HEK293 (cell line): ENCODE measurements around the gene NAT10.
A peak's percentile ranks its signal among the peaks of the same experiment; 100 is the strongest.

ENCODE experiments used
- EGR2 ChIP-seq: fragments of 450-650 bp; formaldehyde crosslinking; IDR thresholded peaks from 2 replicates; pipeline ENCODE4 v1.5.1; 2016; ENCODE audit warnings: low read depth, missing biosample characterization, missing genetic modification characterization
- GLIS1 ChIP-seq: fragments of 450-650 bp; formaldehyde crosslinking; IDR thresholded peaks from 2 replicates; pipeline ENCODE4 v1.5.1; 2016; ENCODE audit warnings: missing biosample characterization, missing genetic modification characterization
- HIC1 ChIP-seq: fragments of 450-650 bp; formaldehyde crosslinking; IDR thresholded peaks from 2 replicates; pipeline ENCODE4 v1.5.1; 2016; ENCODE audit warnings: missing biosample characterization, missing genetic modification characterization
- KLF10 ChIP-seq: fragments of 450-650 bp; IDR thresholded peaks from 2 replicates; pipeline ENCODE4 v1.5.1; 2018; ENCODE audit warnings: missing biosample characterization, mild to moderate bottlenecking, missing genetic modification characterization
- OSR2 ChIP-seq: fragments of 450-650 bp; formaldehyde crosslinking; IDR thresholded peaks from 2 replicates; pipeline ENCODE4 v1.5.1; 2016; ENCODE audit warnings: missing biosample characterization, missing genetic modification characterization
- REST ChIP-seq: fragments of 450-650 bp; formaldehyde crosslinking; IDR thresholded peaks from 2 replicates; pipeline ENCODE4 v1.5.1; 2016; ENCODE audit warnings: missing biosample characterization, missing genetic modification characterization
- SP2 ChIP-seq: fragments of 450-650 bp; formaldehyde crosslinking; IDR thresholded peaks from 2 replicates; pipeline ENCODE4 v1.5.1; 2016; ENCODE audit warnings: missing biosample characterization, missing genetic modification characterization
- SP7 ChIP-seq: fragments of 450-650 bp; formaldehyde crosslinking; IDR thresholded peaks from 2 replicates; pipeline ENCODE4 v1.5.1; 2016; ENCODE audit warnings: missing biosample characterization, missing genetic modification characterization
- YY2 ChIP-seq: fragments of 450-650 bp; formaldehyde crosslinking; IDR thresholded peaks from 2 replicates; pipeline ENCODE4 v1.5.1; 2016; ENCODE audit warnings: missing biosample characterization, missing genetic modification characterization
- ZEB2 ChIP-seq: fragments of 450-650 bp; formaldehyde crosslinking; IDR thresholded peaks from 2 replicates; pipeline ENCODE4 v1.5.1; 2016; ENCODE audit warnings: missing biosample characterization, missing genetic modification characterization
- ZNF10 ChIP-seq: fragments of 450-650 bp; formaldehyde crosslinking; IDR thresholded peaks from 2 replicates; pipeline ENCODE4 v1.5.1; 2017; ENCODE audit warnings: missing biosample characterization, missing genetic modification characterization
- ZNF121 ChIP-seq: fragments of 450-650 bp; formaldehyde crosslinking; IDR thresholded peaks from 2 replicates; pipeline ENCODE4 v1.5.1; 2016; ENCODE audit warnings: missing biosample characterization, missing genetic modification characterization
- ZNF175 ChIP-seq: fragments of 450-650 bp; formaldehyde crosslinking; IDR thresholded peaks from 2 replicates; pipeline ENCODE4 v1.5.1; 2016; ENCODE audit warnings: missing biosample characterization, missing genetic modification characterization
- ZNF266 ChIP-seq: fragments of 450-650 bp; formaldehyde crosslinking; IDR thresholded peaks from 2 replicates; pipeline ENCODE4 v1.5.1; 2016; ENCODE audit warnings: missing biosample characterization, missing genetic modification characterization, low read depth
- ZNF37A ChIP-seq: fragments of 450-650 bp; IDR thresholded peaks from 2 replicates; pipeline ENCODE4 v1.5.1; 2018; ENCODE audit warnings: missing biosample characterization, missing genetic modification characterization
- ZNF423 ChIP-seq: fragments of 450-650 bp; formaldehyde crosslinking; IDR thresholded peaks from 2 replicates; pipeline ENCODE4 v1.5.1; 2016; ENCODE audit warnings: missing biosample characterization, missing genetic modification characterization
- ZNF501 ChIP-seq: fragments of 450-650 bp; formaldehyde crosslinking; IDR thresholded peaks from 2 replicates; pipeline ENCODE4 v1.5.1; 2016; ENCODE audit warnings: missing biosample characterization, missing genetic modification characterization
- ZNF518A ChIP-seq: fragments of 450-650 bp; formaldehyde crosslinking; conservative IDR thresholded peaks from 2 replicates; pipeline ENCODE4 v1.5.1; 2016; ENCODE audit warnings: low read depth, missing biosample characterization, missing genetic modification characterization
- ZNF561 ChIP-seq: fragments of 450-650 bp; IDR thresholded peaks from 2 replicates; pipeline ENCODE4 v1.5.1; 2018; ENCODE audit warnings: missing biosample characterization, missing genetic modification characterization, borderline replicate concordance
- ZNF596 ChIP-seq: fragments of 450-650 bp; IDR thresholded peaks from 2 replicates; pipeline ENCODE4 v1.5.0; 2018; ENCODE audit warnings: missing biosample characterization, mild to moderate bottlenecking, missing genetic modification characterization, moderate library complexity
- ZNF600 ChIP-seq: fragments of 450-650 bp; formaldehyde crosslinking; IDR thresholded peaks from 2 replicates; pipeline ENCODE4 v1.5.1; 2016; ENCODE audit warnings: missing biosample characterization, missing genetic modification characterization
- ZNF629 ChIP-seq: fragments of 450-650 bp; formaldehyde crosslinking; IDR thresholded peaks from 2 replicates; pipeline ENCODE4 v1.5.1; 2017; ENCODE audit warnings: missing biosample characterization, missing genetic modification characterization
- ZNF654 ChIP-seq: fragments of 450-650 bp; formaldehyde crosslinking; IDR thresholded peaks from 2 replicates; pipeline ENCODE4 v1.5.1; 2016; ENCODE audit warnings: low read depth, missing biosample characterization, missing genetic modification characterization
- ZNF660 ChIP-seq: fragments of 450-650 bp; IDR thresholded peaks from 2 replicates; pipeline ENCODE4 v1.5.1; 2018; ENCODE audit warnings: missing biosample characterization, mild to moderate bottlenecking, missing genetic modification characterization
- ZSCAN30 ChIP-seq: fragments of 450-650 bp; IDR thresholded peaks from 2 replicates; pipeline ENCODE4 v1.5.1; 2018; ENCODE audit warnings: missing biosample characterization, mild to moderate bottlenecking, missing genetic modification characterization, moderate library complexity
- TF ChIP-seq, protein P1 (sequence below): fragments of 450-650 bp; formaldehyde crosslinking; IDR thresholded peaks from 2 replicates; pipeline ENCODE4 v1.5.1; 2016; ENCODE audit warnings: missing biosample characterization, missing genetic modification characterization
- TF ChIP-seq, protein P2 (sequence below): fragments of 450-650 bp; formaldehyde crosslinking; IDR thresholded peaks from 2 replicates; pipeline ENCODE4 v1.5.1; 2016; ENCODE audit warnings: missing biosample characterization, missing genetic modification characterization

The NAT10 gene

GRCh38 chr11:34161812-34162492, 56.5 kb downstream of the NAT10 start (continued):
- TF ChIP-seq ZNF175 (tag by site-specific recombination) (no peak), ZSCAN30 (tag by site-specific recombination) (no peak), ZNF660 (tag by site-specific recombination) (0 out of 2 replicates have a peak, but pooled peaks have one; percentile 14), EGR2 (tag by site-specific recombination) (peak; percentile 55; the same call in 1 of the 2 replicates), ZNF629 (tag by site-specific recombination) (peak; percentile 89), YY2 (tag by site-specific recombination) (no peak), ZNF600 (tag by site-specific recombination) (peak; percentile 79), ZNF423 (tag by site-specific recombination) (no peak), ZNF596 (tag by site-specific recombination) (no peak), OSR2 (0 out of 2 replicates have a peak, but pooled peaks have one; percentile 33), ZNF561 (tag by site-specific recombination) (no peak), HIC1 (tag by site-specific recombination) (peak; percentile 56), ZNF501 (tag by site-specific recombination) (no peak), KLF10 (tag by site-specific recombination) (no peak), REST (tag by site-specific recombination) (no peak), ZNF654 (no peak), ZNF121 (tag by site-specific recombination) (no peak), SP2 (tag by site-specific recombination) (no peak), ZNF266 (tag by site-specific recombination) (no peak), ZNF10 (tag by site-specific recombination) (no peak), SP7 (tag by site-specific recombination) (peak; percentile 86), ZNF518A (tag by site-specific recombination) (no peak), GLIS1 (tag by site-specific recombination) (0 out of 2 replicates have a peak, but pooled peaks have one; percentile 8), ZEB2 (tag by site-specific recombination) (peak; percentile 48; the same call in 1 of the 2 replicates), ZNF37A (tag by site-specific recombination) (no peak)
- TF ChIP-seq, protein P1, sequence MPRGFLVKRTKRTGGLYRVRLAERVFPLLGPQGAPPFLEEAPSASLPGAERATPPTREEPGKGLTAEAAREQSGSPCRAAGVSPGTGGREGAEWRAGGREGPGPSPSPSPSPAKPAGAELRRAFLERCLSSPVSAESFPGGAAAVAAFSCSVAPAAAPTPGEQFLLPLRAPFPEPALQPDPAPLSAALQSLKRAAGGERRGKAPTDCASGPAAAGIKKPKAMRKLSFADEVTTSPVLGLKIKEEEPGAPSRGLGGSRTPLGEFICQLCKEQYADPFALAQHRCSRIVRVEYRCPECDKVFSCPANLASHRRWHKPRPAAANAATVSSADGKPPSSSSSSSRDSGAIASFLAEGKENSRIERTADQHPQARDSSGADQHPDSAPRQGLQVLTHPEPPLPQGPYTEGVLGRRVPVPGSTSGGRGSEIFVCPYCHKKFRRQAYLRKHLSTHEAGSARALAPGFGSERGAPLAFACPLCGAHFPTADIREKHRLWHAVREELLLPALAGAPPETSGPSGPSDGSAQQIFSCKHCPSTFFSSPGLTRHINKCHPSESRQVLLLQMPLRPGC (tag by site-specific recombination) = peak; percentile 56; the same call in 1 of the 2 replicates
- TF ChIP-seq, protein P2, sequence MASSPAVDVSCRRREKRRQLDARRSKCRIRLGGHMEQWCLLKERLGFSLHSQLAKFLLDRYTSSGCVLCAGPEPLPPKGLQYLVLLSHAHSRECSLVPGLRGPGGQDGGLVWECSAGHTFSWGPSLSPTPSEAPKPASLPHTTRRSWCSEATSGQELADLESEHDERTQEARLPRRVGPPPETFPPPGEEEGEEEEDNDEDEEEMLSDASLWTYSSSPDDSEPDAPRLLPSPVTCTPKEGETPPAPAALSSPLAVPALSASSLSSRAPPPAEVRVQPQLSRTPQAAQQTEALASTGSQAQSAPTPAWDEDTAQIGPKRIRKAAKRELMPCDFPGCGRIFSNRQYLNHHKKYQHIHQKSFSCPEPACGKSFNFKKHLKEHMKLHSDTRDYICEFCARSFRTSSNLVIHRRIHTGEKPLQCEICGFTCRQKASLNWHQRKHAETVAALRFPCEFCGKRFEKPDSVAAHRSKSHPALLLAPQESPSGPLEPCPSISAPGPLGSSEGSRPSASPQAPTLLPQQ (tag by site-specific recombination) = no peak
